ENCODE measurements around the gene CYP4F12.
"Not testable (repeated sequence)": the region's sequence is repeated elsewhere in the genome, so short reads cannot be mapped to it uniquely, and the experiment has no call there.

Gene CYP4F12

DNA sequence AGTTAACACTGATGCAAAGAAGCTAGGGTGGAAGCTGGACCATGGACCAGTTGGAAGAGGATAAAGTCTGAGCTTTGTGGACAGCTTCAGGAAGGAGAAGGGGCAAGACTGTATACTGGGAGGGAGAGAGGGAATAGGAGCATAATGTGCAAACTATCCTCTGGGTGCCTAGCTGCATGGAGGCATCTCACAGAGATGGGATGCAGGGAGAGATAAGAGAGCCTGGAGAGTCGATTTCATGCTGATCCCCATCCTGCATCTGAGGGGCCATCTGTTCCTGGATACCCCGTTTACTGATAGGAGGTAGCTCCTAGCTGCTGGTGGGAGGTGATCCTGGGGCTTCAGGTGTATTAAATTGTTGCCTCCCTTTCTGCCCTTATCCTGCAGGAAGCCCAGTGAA, 23.4 kb upstream of the CYP4F12 start:
- no peak for DNase-seq

GRCh38 chr19:15650123-15650522, 22.8 kb upstream of the CYP4F12 start:
- not testable (repeated sequence) for DNase-seq

DNA sequence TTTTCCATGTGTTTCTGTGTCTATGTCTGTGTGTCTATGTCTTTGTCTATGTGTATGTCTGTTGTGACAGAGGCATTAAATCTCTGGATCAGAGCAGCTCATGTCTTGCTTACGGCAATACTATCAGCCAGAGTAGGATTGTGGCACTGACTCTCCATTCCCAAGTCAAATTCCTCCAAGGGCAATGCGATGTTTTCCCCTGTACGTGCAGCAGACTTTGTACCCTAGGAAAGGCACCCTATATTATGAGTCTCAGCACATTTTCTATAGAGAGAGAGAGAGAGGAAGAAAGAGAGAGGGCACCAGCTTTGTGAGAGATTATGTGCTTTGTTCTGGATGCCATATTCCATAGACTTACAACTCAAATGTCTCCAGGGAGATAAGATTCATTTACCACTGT, 21.1 kb upstream of the CYP4F12 start:
- no peak for DNase-seq

DNA sequence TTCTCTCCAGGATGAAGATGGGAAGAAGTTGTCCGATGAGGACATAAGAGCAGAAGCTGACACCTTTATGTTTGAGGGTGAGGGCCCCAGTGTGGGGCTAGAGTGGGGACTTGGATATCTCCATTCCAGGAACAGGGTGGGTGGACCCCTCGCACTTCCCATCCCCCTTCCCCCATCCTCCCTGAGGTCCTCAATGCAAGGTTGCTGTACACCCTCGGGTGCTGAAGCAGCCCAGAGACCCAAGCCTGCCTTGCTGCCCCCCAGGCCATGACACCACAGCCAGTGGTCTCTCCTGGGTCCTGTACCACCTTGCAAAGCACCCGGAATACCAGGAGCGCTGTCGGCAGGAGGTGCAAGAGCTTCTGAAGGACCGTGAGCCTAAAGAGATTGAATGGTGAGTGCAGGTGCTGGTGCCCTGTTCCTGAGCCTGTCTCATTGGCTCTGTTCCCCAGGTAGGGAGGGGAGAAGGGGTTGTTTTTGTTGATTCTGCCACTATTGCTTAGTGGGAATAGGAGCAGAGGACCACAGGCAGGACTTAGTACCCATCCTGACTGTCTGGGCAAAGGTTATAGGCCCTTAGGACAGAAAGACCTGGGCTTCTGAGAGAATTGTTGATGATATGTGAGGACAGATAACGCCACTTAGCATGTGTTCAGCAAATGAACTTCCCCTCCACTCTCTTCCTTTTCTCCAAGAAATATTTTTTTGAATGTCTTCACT, 20.2 kb upstream of the CYP4F12 start:
- DNase-seq: no peak

- DNase-seq: no peak
Measured at GRCh38 chr19:15656467-15656866, 16.4 kb upstream of the CYP4F12 start.

- DNase-seq: no peak
Measured at GRCh38 chr19:15663247-15663646, 9.6 kb upstream of the CYP4F12 start.

DNA sequence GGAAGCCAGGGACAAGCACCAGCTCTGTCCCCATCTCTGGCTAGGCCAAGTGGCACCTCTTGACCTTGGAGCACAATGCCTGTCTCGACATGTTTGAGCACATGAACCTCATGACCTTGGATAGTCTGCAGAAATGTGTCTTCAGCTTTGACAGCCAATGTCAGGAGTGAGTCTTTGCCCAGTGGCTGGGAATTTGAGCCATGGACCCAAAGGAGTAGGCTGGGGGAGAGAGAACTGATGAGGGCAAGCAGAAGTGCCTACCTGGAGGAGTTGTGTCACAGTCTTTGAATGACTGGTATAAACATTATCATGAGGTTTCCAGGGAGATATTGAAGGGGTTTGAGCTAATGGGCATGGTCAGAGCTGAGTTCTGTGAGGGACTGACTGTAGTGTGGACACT, 6.7 kb upstream of the CYP4F12 start:
- no peak for DNase-seq

DNA sequence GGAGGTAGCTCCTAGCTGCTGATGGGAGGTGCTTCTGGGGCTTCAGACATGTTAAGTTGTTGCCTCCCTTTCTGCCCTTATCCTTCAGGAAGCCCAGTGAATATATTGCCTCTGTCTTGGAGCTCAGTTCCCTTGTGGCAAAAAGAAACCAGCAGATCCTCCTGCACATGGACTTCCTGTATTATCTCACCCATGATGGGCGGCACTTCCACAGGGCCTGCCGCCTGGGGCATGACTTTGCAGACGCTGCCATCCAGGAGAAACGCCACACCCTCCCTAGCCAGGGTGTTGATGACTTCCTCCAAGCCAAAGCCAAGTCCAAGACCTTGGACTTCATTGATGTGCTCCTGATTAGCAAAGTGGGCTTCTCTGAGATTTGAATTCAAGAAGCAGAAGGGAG, 6.0 kb upstream of the CYP4F12 start:
- DNase-seq: no peak

DNA sequence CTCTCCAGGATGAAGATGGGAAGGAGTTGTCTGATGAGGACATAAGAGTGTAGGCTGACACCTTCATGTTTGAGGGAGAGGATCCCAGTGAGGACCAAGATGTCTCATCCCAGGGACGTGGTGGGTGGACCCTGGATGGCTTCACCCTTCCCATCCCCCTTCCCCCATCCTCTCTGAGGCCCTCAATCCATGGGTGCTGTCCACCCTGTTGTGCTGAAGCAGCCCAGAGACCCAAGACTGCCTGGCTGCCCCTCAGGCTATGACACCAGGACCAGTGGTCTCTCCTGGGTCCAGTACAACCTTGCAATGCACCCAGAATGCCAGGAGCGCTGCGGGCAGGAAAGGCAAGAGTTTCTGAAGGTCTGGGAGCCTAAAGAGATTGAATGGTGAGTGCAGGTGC, 3.4 kb upstream of the CYP4F12 start:
- DNase-seq: no peak

- DNase-seq: no peak
Measured at GRCh38 chr19:15669891-15670290, 3.0 kb upstream of the CYP4F12 start.

GRCh38 chr19:15671237-15671821, 1.6 kb upstream of the CYP4F12 start:
- DNase-seq: no peak

GRCh38 chr19:15671891-15672579, 852 bp upstream of the CYP4F12 start:
- DNase-seq: no peak

DNA sequence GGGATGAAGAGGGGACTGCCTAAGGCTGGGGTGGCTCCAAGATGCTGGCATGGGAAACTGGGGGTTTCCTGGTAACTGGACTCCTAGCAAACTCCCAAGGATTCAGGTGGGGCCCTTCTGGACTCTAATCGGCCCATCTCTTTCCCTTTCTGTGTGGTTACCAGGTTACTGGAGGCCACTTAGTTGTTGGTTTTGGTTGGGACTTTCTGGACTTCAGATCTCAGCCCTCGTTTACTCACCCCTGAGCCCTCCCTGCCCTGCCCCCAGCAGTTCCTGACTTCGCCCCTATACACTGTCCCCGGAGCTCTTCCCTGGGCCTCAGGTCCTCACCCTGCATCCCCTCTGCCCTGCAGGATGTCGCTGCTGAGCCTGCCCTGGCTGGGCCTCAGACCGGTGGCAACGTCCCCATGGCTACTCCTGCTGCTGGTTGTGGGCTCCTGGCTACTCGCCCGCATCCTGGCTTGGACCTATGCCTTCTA, 328 bp downstream of the CYP4F12 start:
- DNase-seq: peak in 1 of 56 donors; percentile 2

- DNase-seq: no peak
Measured at GRCh38 chr19:15675560-15675959, 2.7 kb downstream of the CYP4F12 start.

- no peak for DNase-seq
Measured at GRCh38 chr19:15679089-15679488, 6.2 kb downstream of the CYP4F12 start.

- not testable (repeated sequence) for DNase-seq
Measured at GRCh38 chr19:15679865-15680264, 7.0 kb downstream of the CYP4F12 start.

DNA sequence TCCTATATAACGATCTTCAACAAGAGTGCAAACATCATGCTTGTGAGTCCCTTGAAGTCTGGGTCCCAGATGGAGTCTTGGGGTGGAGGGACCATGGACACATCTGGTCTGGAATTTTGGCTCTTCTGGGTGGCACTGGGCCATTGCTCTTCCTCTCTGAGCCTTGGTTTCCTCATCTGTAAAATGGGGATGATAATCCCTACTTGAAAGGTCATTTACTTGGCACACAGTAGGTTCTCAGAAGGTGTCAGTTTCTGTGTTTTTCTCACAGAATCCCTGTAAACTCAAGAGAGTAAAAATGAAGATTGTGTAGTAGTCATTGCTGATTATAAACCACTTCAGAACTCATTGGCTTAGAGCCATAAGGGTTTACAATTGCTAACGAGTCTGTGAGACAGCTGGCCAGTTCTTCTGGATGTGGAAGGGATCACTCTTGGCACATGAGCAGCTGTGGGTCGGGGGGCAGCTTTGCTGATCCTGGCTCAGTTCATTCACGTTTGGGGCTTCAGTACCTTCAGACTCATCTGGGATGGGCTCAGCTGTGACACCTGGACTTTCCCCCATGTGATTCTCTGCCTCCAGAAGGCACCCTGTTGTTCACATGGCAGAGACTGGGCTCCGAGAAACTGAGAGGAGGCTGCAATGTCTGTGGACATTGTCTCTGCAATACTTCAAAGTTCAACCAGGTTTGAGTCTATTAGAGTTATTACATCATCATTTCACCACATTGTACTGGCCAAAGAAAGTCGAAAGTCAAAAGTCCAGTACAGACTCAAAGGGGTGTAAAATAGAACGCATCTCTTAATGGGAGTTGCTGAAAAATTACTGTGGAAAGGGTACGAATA, 7.8 kb downstream of the CYP4F12 start:
- DNase-seq: no peak

DNA sequence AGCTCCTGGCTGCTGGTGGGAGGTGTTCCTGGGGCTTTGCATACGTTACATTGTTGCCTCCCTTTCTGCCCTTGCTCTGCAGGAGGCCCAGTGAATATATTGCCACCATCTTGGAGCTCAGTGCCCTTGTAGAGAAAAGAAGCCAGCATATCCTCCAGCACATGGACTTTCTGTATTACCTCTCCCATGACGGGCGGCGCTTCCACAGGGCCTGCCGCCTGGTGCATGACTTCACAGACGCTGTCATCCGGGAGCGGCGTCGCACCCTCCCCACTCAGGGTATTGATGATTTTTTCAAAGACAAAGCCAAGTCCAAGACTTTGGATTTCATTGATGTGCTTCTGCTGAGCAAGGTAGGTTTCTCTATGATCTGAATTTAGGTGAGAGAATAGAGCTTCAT, 10.5 kb downstream of the CYP4F12 start:
- no peak for DNase-seq

- no peak for DNase-seq
Measured at GRCh38 chr19:15684828-15685227, 11.9 kb downstream of the CYP4F12 start.

DNA sequence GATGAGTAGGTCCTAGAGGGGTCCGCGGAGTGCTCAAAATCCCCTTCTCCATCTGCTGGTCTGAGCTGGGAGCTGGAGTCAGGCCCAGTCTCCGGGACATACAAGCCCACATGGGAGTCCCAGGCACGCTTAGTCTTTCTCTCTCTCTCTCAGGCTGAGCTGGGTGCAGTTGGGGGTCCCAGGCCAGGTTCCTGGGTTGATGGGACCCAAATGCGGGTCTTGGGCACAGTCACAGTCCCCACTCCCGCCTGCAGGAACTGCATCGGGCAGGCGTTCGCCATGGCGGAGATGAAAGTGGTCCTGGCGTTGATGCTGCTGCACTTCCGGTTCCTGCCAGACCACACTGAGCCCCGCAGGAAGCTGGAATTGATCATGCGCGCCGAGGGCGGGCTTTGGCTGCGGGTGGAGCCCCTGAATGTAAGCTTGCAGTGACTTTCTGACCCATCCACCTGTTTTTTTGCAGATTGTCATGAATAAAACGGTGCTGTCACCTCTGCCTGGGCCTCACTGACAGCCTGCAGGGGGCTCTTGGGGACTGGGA, 23.8 kb downstream of the CYP4F12 start:
- no peak for DNase-seq

DNA sequence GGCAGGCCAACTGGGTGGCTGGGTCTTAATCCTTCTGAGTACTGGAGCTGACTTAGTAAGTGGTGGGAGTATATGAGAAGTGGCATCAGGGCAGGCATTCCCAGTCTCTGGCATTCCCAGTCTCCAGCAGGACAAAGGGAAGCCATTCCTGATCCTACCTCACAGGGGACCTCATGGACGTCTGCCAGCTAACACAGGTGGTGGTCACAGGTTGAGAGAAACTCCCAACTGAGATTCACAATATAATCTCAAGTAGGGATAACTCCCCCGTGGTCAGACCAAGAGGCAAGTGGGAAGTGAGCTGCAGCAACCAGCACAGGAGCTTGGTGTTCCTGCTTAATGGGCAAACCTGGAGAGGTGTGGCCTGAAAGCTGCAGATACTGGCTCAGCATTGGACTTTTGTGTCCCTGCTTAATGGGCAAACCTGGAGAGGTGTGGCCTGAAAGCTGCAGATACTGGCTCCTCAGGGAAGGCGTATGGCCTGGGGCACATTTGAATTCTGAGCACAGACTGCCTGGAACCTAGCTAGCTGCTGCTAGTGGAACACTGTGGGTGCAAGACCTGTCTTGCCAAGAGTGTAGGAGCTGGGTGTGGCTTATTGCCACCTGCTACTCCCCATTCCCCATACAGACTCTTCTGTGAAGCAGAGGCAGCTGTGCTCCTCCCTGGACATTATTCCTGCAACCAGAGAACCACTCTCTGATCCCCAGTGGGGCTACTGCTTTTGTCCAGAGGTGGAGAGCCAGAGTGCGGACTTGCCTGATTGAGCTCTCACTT, 29.1 kb downstream of the CYP4F12 start:
- no peak for DNase-seq

Measured in nucleus accumbens (tissue), 56 donors.